GM21723 (cell line): Measurements from ENCODE around the gene SLC26A4.

ENCODE experiments used
- ATAC-seq: cut with Tn5 transposase; IDR thresholded peaks from one replicate; pipeline ENCODE4 v1.9.1; 2021; ENCODE audit warnings: mild to moderate bottlenecking, moderate library complexity; ENCODE audit not compliant: unreplicated experiment

SLC26A4 gene

DNA sequence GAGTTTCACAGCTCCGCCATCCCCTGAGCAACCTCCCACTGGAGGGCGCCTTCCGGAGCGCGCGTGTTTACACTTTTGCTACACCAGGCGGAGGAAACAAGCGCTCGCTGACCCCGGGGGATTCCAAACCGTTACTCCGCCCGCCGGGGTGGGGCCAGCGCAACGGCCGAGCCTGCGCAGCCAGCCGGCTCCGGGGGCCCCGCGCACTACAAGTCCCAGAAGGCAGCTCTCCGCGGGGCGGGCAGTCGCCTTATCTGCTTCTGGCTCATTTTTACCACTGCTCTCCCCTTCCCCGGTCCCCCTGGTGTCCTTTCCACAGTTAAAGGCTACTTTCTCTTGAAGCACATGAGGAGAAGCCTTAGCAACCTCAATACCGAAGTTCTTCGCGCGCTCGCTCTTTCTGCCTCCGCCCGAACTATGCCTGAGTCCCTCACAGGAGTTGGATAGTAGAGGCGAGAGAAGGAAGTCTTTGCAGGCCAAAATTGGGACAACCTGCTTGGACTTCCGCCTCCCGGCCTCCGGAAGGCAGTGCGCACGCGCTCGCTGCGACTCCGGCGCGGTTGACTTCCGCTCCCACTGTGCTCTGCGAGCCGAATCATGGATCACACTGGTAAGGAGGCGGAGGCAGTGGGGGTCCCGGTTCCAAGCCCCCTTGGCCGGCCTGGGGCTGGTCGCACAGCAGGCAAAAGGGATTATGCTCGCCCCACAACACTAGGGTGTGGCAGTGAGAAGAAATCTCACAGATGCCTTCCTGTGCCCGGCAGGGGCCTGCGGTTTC is 83.1 kb downstream of the SLC26A4 start, which contains the start of gene CBLL1:
CBLL1 (plus strand) TSS at position 576 of the 778 bp plus-strand sequence; CDS start at position 598, 22 bp downstream.
- peak; percentile 93 for ATAC-seq

DNA sequence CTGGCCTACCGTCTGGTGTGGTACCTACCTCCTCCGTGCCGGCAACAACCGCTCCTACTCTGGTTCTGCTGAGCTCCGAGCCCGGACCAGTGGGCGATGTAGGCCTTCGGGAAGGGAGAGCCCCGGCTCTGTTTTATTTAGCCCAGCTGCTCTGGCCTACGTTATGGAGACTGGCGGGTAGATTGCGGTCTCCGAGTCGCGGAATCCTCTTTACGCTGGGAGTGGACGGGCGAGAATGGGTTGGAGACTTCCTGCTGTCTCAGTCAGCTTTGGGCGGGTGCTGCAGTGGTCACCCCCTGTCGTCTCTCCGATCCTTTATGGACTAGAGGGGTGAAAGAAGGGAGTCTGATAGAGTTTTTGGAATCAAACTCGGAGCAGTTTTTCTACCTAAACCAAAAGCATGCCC is 83.7 kb downstream of the SLC26A4 start:
- peak; percentile 41 for ATAC-seq

DNA sequence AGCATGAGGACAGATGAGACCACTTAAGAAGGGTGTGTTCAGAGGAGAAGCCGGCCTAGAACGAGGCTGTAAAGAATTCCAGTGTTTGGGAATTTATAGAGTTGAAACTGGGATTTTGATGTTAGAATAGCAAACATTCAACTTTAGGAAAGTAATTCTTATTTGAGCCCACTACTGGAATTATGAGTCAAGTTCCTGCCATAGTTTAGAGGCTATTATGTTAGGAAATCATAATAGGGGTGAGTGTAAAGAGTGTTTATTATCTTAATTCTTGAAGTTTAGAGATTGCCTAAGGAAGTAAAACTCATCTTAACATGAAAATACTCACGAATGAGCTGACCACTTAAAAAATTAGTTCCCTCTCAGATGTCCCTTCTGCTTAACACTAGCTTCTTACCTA is 85.4 kb downstream of the SLC26A4 start:
- no peak for ATAC-seq

DNA sequence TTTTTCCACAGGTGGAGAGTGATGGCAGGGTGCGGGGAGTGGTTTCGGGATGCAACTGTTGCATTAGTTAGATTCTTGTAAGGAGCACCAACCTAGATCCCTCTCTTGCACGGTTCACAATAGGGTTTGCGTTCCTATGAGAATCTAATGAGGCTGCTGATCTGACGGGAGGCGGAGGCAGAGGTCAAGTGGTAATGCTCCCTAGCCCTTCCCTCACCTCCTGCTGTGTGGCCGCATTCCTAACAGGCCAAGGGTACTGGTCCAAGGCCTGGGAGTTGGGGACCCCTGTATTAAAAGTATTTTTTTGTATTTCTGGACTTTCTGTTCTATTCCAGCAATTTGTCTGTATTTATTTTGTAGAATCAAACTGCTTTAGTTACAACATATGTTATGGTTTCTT is 90.5 kb downstream of the SLC26A4 start:
- no peak for ATAC-seq

DNA sequence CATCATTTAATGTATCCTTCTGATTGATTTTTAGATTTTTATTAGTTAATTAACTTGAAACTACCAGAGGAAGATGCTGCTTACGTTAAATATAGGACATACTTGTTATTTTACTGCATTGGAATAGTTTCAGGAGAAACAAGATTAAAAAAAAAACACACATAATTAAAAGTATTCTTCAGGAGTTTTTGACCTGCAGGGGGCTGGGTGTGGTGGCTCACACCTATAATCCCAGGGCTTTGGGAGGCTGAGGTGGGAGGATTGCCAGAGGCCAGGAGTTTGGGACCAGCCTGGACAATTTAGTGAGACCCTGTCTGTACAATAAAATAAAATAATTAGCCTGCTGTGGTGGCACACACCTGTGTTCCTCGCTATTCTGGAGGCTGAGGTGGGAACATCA is 94.0 kb downstream of the SLC26A4 start:
- no peak for ATAC-seq

DNA sequence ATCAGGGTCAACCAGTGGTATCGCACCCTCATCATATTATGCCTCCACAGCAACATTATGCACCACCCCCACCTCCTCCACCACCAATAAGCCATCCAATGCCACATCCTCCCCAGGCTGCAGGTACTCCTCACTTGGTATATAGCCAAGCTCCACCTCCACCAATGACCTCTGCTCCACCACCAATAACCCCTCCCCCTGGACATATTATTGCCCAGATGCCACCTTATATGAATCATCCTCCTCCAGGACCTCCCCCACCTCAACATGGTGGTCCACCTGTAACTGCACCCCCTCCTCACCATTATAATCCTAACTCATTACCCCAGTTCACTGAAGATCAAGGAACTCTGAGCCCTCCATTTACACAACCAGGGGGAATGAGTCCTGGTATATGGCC is 98.0 kb downstream of the SLC26A4 start:
- no peak for ATAC-seq

GRCh38 chr7:107767391-107767790 is 106.8 kb downstream of the SLC26A4 start:
- no peak for ATAC-seq
